LNCAP (cell line): ENCODE measurements around the gene RELT.

ENCODE experiments used
- TF ChIP-seq, protein P1 (sequence below): fragments of 450-650 bp; IDR thresholded peaks from 2 replicates; pipeline ENCODE4 v1.5.1; 2017; ENCODE audit warnings: mild to moderate bottlenecking

RELT gene

GRCh38 chr11:73405146-73405510, 28.9 kb downstream of the RELT start:
- TF ChIP-seq, protein P1, sequence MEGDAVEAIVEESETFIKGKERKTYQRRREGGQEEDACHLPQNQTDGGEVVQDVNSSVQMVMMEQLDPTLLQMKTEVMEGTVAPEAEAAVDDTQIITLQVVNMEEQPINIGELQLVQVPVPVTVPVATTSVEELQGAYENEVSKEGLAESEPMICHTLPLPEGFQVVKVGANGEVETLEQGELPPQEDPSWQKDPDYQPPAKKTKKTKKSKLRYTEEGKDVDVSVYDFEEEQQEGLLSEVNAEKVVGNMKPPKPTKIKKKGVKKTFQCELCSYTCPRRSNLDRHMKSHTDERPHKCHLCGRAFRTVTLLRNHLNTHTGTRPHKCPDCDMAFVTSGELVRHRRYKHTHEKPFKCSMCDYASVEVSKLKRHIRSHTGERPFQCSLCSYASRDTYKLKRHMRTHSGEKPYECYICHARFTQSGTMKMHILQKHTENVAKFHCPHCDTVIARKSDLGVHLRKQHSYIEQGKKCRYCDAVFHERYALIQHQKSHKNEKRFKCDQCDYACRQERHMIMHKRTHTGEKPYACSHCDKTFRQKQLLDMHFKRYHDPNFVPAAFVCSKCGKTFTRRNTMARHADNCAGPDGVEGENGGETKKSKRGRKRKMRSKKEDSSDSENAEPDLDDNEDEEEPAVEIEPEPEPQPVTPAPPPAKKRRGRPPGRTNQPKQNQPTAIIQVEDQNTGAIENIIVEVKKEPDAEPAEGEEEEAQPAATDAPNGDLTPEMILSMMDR = no peak

- TF ChIP-seq, protein P1 = no peak
These were observed 29.9 kb downstream of the RELT start for GRCh38 chr11:73406131-73406530.

DNA sequence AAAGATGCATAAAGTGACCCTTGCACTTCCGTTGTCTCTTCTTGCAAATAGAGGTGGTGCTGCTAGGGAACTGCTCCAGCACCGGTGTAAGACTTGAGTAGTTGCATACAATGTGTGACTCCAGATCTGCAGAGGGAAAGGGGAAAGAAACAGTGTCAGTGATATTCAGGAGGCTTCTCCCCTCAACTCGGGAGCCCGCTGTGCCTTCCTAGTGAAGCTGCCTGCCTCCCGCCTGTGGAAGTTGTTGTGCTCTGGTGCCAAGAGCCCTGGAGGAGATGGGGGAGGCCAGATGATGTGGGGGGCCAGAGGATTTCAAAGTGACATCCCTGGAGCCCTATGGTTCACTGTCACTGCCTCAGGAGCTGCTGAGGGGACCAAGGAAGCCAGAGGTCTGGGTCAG, 30.4 kb downstream of the RELT start:
- TF ChIP-seq, protein P1 = no peak

DNA sequence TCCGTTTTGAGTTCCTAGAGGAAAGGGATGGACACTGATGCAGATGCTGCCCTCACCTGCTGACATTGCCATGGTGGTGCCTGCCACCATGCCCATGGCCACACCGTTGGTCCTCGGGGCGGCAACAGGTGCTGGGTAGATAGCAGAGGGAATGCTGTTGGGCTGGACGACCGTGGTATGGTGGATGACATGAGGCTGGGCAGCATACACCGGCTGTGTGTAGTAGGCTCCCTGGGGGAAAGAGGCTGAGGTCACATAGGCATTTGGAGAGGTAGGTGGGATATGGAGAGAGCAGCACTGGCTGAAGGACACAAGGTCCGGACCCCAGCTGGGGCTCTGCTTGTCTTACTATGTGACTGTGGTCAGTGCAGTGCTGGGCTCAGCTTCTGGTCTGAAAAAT, 33.2 kb downstream of the RELT start:
- TF ChIP-seq, protein P1 = no peak

- TF ChIP-seq, protein P1 = no peak
These were observed 34.4 kb downstream of the RELT start for GRCh38 chr11:73410627-73411026.

DNA sequence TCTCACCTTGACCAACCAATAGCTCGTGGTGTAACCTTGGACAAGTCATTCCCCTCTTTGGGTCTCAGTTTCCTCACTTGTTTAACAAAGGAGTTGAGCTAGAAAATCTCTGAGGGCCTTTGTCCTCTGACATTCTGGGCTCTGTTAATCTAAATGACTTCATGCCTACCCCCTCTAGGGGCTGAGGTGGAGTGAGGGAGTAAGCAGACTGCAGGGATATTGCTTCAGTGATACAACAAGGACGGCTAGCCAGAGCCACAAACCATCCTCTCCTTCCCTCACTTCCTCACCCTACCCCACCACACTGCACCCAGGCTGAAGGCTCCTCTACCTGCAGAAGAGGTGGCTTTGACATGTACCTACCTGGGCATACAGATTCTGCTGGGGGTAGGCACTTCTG, 34.8 kb downstream of the RELT start:
- TF ChIP-seq, protein P1 = no peak

DNA sequence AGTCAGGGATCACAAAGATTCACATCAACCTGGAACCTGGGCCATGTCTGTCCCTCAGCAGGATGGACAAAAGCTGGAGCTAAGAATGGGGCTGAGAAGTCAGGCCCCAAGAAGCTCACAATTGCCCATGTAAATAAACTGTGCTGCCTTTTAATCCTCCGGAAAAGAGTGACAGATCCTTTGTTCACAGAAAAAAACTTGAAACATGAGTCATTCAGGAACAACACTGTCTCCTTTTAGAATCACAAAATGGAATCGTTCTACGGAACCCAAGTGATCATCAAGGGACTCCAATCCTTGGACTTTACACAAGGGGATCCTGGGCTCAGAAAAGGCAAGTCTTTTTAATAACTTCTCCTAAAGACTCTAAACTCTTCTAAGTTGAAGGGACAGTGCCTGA, 36.1 kb downstream of the RELT start:
- TF ChIP-seq, protein P1 = no peak

DNA sequence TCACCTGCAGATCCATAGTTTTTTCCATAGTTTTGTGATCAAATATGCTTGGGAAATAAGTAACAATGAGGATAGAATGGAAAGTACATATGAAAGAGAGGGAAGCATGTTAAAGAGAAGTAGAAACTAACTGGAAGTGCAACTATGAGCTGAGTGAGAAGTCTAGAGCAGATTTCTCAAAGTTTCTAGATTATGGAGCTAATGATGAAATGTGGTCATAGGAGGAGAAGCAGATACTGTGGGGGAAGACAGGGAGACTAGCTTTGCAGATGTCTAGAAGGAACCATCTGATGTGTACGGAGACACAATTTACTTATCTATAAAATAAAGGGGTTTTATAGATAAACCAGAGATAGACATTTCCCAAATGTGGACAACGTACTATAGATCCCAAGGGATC, 37.1 kb downstream of the RELT start:
- TF ChIP-seq, protein P1 = no peak
